Activated naive CD4-positive, alpha-beta T cell treated with Interleukin-2 at 50 U/mL for 16 hours (primary cell): ENCODE measurements around the gene FAM120B.

Source experiments
- DNase-seq: peaks from one replicate; pipeline ENCODE4 v3.0.0-alpha.2; 2020

The FAM120B gene

GRCh38 chr6:170424604-170425126 lies 118.1 kb downstream of the FAM120B start:
- DNase-seq = no peak

- no peak for DNase-seq
These were observed 122.9 kb downstream of the FAM120B start for GRCh38 chr6:170429450-170429849.

- DNase-seq = no peak
These were observed 126.9 kb downstream of the FAM120B start for GRCh38 chr6:170433163-170434116.

GRCh38 chr6:170434117-170434820 lies 127.7 kb downstream of the FAM120B start:
- no peak for DNase-seq

GRCh38 chr6:170434821-170435155 lies 128.2 kb downstream of the FAM120B start:
- no peak for DNase-seq

- no peak for DNase-seq
These were observed 129.2 kb downstream of the FAM120B start for GRCh38 chr6:170435766-170436165.

GRCh38 chr6:170436209-170436809 lies 129.8 kb downstream of the FAM120B start:
- DNase-seq = no peak

- no peak for DNase-seq
These were observed 131.3 kb downstream of the FAM120B start for GRCh38 chr6:170437719-170438401.

GRCh38 chr6:170438402-170438753 lies 131.8 kb downstream of the FAM120B start:
- DNase-seq = peak; percentile 6

- DNase-seq = no peak
These were observed 132.3 kb downstream of the FAM120B start for GRCh38 chr6:170438861-170439260.

GRCh38 chr6:170439366-170440361 lies 133.1 kb downstream of the FAM120B start:
- DNase-seq = no peak

- DNase-seq = no peak
These were observed 133.9 kb downstream of the FAM120B start for GRCh38 chr6:170440437-170440836.

- DNase-seq = no peak
These were observed 134.8 kb downstream of the FAM120B start for GRCh38 chr6:170441316-170441715.

- DNase-seq = no peak
These were observed 136.0 kb downstream of the FAM120B start for GRCh38 chr6:170442596-170442995.

- no peak for DNase-seq
These were observed 136.6 kb downstream of the FAM120B start for GRCh38 chr6:170443151-170443662.

- DNase-seq = no peak
These were observed 137.6 kb downstream of the FAM120B start for GRCh38 chr6:170444056-170444591.

- DNase-seq = no peak
These were observed 138.3 kb downstream of the FAM120B start for GRCh38 chr6:170444811-170445211.

GRCh38 chr6:170445487-170445886 lies 138.9 kb downstream of the FAM120B start:
- DNase-seq = no peak

GRCh38 chr6:170445971-170446370 lies 139.4 kb downstream of the FAM120B start:
- no peak for DNase-seq

GRCh38 chr6:170446841-170447560 lies 140.4 kb downstream of the FAM120B start:
- DNase-seq = no peak
